ENCODE results near the gene ZNF664. TPM values are rescaled to one million over a fixed set of nuclear protein-coding genes. Genes with fewer than 3 reads are reported as not detected.

Gene ZNF664
- 10 to 100 TPM; 16.6 to 18.3 TPM for polyA plus RNA-seq

- H3K4me3 ChIP-seq (ENCODE audit: low read depth in 1 of 2, low read length in 2 of 2): peak within 1 kb of the TSS; percentile 85 to 91
- WGBS, 2 donors: 1% methylated on average over 63 to 138 of the region's 138 CpGs
Observed at GRCh38 chr12:123972457-123973401, at the start of gene ZNF664, which contains the start of gene CCDC92. Gene ZNF664 (plus strand): TSS chr12:123973215. CDS start chr12:124012145, 38,930 bp downstream. Gene CCDC92 (minus strand): TSS chr12:123972831. CDS start chr12:123944305, 28,526 bp downstream.

GRCh38 chr12:123923927-123924326 is 49.1 kb upstream of the ZNF664 start:
- no peak overlapping the region for H3K4me3 ChIP-seq (ENCODE audit: low read depth in 1 of 2, low read length in 2 of 2)
- no peak overlapping the region for H3K27ac ChIP-seq (ENCODE audit: low read depth in 2 of 2, low read length in 1 of 2)
- no peaks in the 10 kb centered on the region for H3K36me3 ChIP-seq (ENCODE audit: control insufficient read depth in 2 of 2, insufficient read depth in 2 of 2, low read length in 1 of 2)
- no peaks in the 10 kb centered on the region for H3K27me3 ChIP-seq (ENCODE audit: control insufficient read depth in 1 of 2, insufficient read depth in 2 of 2, low read length in 2 of 2)
- H3K4me1 ChIP-seq (ENCODE audit: control insufficient read depth in 2 of 2, insufficient read depth in 2 of 2, low read length in 1 of 2): peaks cover 0 to 3% of the 10 kb centered on the region in 2 donors
- WGBS, 2 donors: 71 to 73% methylated on average over 7 of the region's 7 CpGs
- no peaks in the 10 kb centered on the region for H3K9me3 ChIP-seq (ENCODE audit: control insufficient read depth in 2 of 2, insufficient read depth in 1 of 2, low read depth in 1 of 2, low read length in 1 of 2)

More at GRCh38 chr12:123972457-123973401, at the start of gene ZNF664, which contains the start of gene CCDC92:
- H3K9me3 ChIP-seq (ENCODE audit: control insufficient read depth in 2 of 2, insufficient read depth in 1 of 2, low read depth in 1 of 2, low read length in 1 of 2): no peaks in the 10 kb centered on the region
- H3K27me3 ChIP-seq (ENCODE audit: control insufficient read depth in 1 of 2, insufficient read depth in 2 of 2, low read length in 2 of 2): no peaks in the 10 kb centered on the region
- H3K36me3 ChIP-seq (ENCODE audit: control insufficient read depth in 2 of 2, insufficient read depth in 2 of 2, low read length in 1 of 2): no peaks in the 10 kb centered on the region
- H3K27ac ChIP-seq (ENCODE audit: low read depth in 2 of 2, low read length in 1 of 2): peak within 1 kb of the TSS; percentile 82 to 91
- H3K4me1 ChIP-seq (ENCODE audit: control insufficient read depth in 2 of 2, insufficient read depth in 2 of 2, low read length in 1 of 2): no peaks in the 10 kb centered on the region

- Histone ChIP-seq H3K36me3 (ENCODE audit: control insufficient read depth in 2 of 2, insufficient read depth in 2 of 2, low read length in 1 of 2) (no peaks in the 10 kb centered on the region), H3K4me3 (ENCODE audit: low read depth in 1 of 2, low read length in 2 of 2) (no peak overlapping the region), H3K27ac (ENCODE audit: low read depth in 2 of 2, low read length in 1 of 2) (no peak overlapping the region), H3K9me3 (ENCODE audit: control insufficient read depth in 2 of 2, insufficient read depth in 1 of 2, low read depth in 1 of 2, low read length in 1 of 2) (peaks cover 0 to 2% of the 10 kb centered on the region in 2 donors), H3K4me1 (ENCODE audit: control insufficient read depth in 2 of 2, insufficient read depth in 2 of 2, low read length in 1 of 2) (peaks cover 0 to 3% of the 10 kb centered on the region in 2 donors), H3K27me3 (ENCODE audit: control insufficient read depth in 1 of 2, insufficient read depth in 2 of 2, low read length in 2 of 2) (no peaks in the 10 kb centered on the region)
- WGBS, 2 donors: 90 to 93% methylated on average over 4 of the region's 4 CpGs
Observed at GRCh38 chr12:123924539-123924938, 48.5 kb upstream of the ZNF664 start.

GRCh38 chr12:123928274-123928865 is 44.6 kb upstream of the ZNF664 start:
- Histone ChIP-seq H3K4me1 (ENCODE audit: control insufficient read depth in 2 of 2, insufficient read depth in 2 of 2, low read length in 1 of 2) (peaks cover 0 to 3% of the 10 kb centered on the region in 2 donors), H3K4me3 (ENCODE audit: low read depth in 1 of 2, low read length in 2 of 2) (no peak overlapping the region), H3K27ac (ENCODE audit: low read depth in 2 of 2, low read length in 1 of 2) (no peak overlapping the region), H3K27me3 (ENCODE audit: control insufficient read depth in 1 of 2, insufficient read depth in 2 of 2, low read length in 2 of 2) (no peaks in the 10 kb centered on the region), H3K9me3 (ENCODE audit: control insufficient read depth in 2 of 2, insufficient read depth in 1 of 2, low read depth in 1 of 2, low read length in 1 of 2) (peaks cover 0 to 4% of the 10 kb centered on the region in 2 donors), H3K36me3 (ENCODE audit: control insufficient read depth in 2 of 2, insufficient read depth in 2 of 2, low read length in 1 of 2) (no peaks in the 10 kb centered on the region)
- WGBS, 2 donors: 75 to 79% methylated on average over 15 of the region's 15 CpGs

GRCh38 chr12:123928897-123929296 is 44.1 kb upstream of the ZNF664 start:
- 75 to 80% methylated on average over 7 of the region's 7 CpGs for WGBS, 2 donors
- no peak overlapping the region for H3K27ac ChIP-seq (ENCODE audit: low read depth in 2 of 2, low read length in 1 of 2)
- no peak overlapping the region for H3K4me3 ChIP-seq (ENCODE audit: low read depth in 1 of 2, low read length in 2 of 2)
- H3K36me3 ChIP-seq (ENCODE audit: control insufficient read depth in 2 of 2, insufficient read depth in 2 of 2, low read length in 1 of 2): no peaks in the 10 kb centered on the region
- peaks cover 0 to 3% of the 10 kb centered on the region in 2 donors for H3K4me1 ChIP-seq (ENCODE audit: control insufficient read depth in 2 of 2, insufficient read depth in 2 of 2, low read length in 1 of 2)
- peaks cover 0 to 4% of the 10 kb centered on the region in 2 donors for H3K9me3 ChIP-seq (ENCODE audit: control insufficient read depth in 2 of 2, insufficient read depth in 1 of 2, low read depth in 1 of 2, low read length in 1 of 2)
- H3K27me3 ChIP-seq (ENCODE audit: control insufficient read depth in 1 of 2, insufficient read depth in 2 of 2, low read length in 2 of 2): no peaks in the 10 kb centered on the region

GRCh38 chr12:123929946-123930583 is 43.0 kb upstream of the ZNF664 start:
- WGBS, 2 donors: 88% methylated on average over 9 of the region's 9 CpGs

GRCh38 chr12:123931686-123932321 is 41.2 kb upstream of the ZNF664 start:
- no peak overlapping the region for H3K27ac ChIP-seq (ENCODE audit: low read depth in 2 of 2, low read length in 1 of 2)
- H3K9me3 ChIP-seq (ENCODE audit: control insufficient read depth in 2 of 2, insufficient read depth in 1 of 2, low read depth in 1 of 2, low read length in 1 of 2): peaks cover 0 to 4% of the 10 kb centered on the region in 2 donors
- WGBS, 2 donors: 78 to 81% methylated on average over 14 of the region's 14 CpGs
- no peaks in the 10 kb centered on the region for H3K27me3 ChIP-seq (ENCODE audit: control insufficient read depth in 1 of 2, insufficient read depth in 2 of 2, low read length in 2 of 2)
- H3K36me3 ChIP-seq (ENCODE audit: control insufficient read depth in 2 of 2, insufficient read depth in 2 of 2, low read length in 1 of 2): peaks cover 0 to 8% of the 10 kb centered on the region in 2 donors
- H3K4me3 ChIP-seq (ENCODE audit: low read depth in 1 of 2, low read length in 2 of 2): no peak overlapping the region
- peaks cover 0 to 3% of the 10 kb centered on the region in 2 donors for H3K4me1 ChIP-seq (ENCODE audit: control insufficient read depth in 2 of 2, insufficient read depth in 2 of 2, low read length in 1 of 2)

More at GRCh38 chr12:123929946-123930583, 43.0 kb upstream of the ZNF664 start:
- H3K4me3 ChIP-seq (ENCODE audit: low read depth in 1 of 2, low read length in 2 of 2): no peak overlapping the region
- H3K9me3 ChIP-seq (ENCODE audit: control insufficient read depth in 2 of 2, insufficient read depth in 1 of 2, low read depth in 1 of 2, low read length in 1 of 2): peaks cover 0 to 4% of the 10 kb centered on the region in 2 donors
- peaks cover 0 to 3% of the 10 kb centered on the region in 2 donors for H3K4me1 ChIP-seq (ENCODE audit: control insufficient read depth in 2 of 2, insufficient read depth in 2 of 2, low read length in 1 of 2)
- H3K27ac ChIP-seq (ENCODE audit: low read depth in 2 of 2, low read length in 1 of 2): no peak overlapping the region
- H3K27me3 ChIP-seq (ENCODE audit: control insufficient read depth in 1 of 2, insufficient read depth in 2 of 2, low read length in 2 of 2): no peaks in the 10 kb centered on the region
- H3K36me3 ChIP-seq (ENCODE audit: control insufficient read depth in 2 of 2, insufficient read depth in 2 of 2, low read length in 1 of 2): no peaks in the 10 kb centered on the region

- 91 to 94% methylated on average over 14 of the region's 14 CpGs for WGBS, 2 donors
- H3K4me3 ChIP-seq (ENCODE audit: low read depth in 1 of 2, low read length in 2 of 2): no peak overlapping the region
- no peak overlapping the region for H3K27ac ChIP-seq (ENCODE audit: low read depth in 2 of 2, low read length in 1 of 2)
- peaks cover 1 to 2% of the 10 kb centered on the region in 2 donors for H3K4me1 ChIP-seq (ENCODE audit: control insufficient read depth in 2 of 2, insufficient read depth in 2 of 2, low read length in 1 of 2)
- peaks cover 0 to 4% of the 10 kb centered on the region in 2 donors for H3K9me3 ChIP-seq (ENCODE audit: control insufficient read depth in 2 of 2, insufficient read depth in 1 of 2, low read depth in 1 of 2, low read length in 1 of 2)
- no peaks in the 10 kb centered on the region for H3K27me3 ChIP-seq (ENCODE audit: control insufficient read depth in 1 of 2, insufficient read depth in 2 of 2, low read length in 2 of 2)
- H3K36me3 ChIP-seq (ENCODE audit: control insufficient read depth in 2 of 2, insufficient read depth in 2 of 2, low read length in 1 of 2): peaks cover 0 to 14% of the 10 kb centered on the region in 2 donors
Observed at GRCh38 chr12:123933214-123933613, 39.8 kb upstream of the ZNF664 start.

All from esophagus (tissue), 2 donors.